ENCODE data around the gene NR1H4. TPM values are rescaled to one million over a fixed set of nuclear protein-coding genes. Genes with fewer than 3 reads are reported as not detected.

Gene NR1H4
- total RNA-seq, 2 experiments from 2014 or later = not detected

DNA sequence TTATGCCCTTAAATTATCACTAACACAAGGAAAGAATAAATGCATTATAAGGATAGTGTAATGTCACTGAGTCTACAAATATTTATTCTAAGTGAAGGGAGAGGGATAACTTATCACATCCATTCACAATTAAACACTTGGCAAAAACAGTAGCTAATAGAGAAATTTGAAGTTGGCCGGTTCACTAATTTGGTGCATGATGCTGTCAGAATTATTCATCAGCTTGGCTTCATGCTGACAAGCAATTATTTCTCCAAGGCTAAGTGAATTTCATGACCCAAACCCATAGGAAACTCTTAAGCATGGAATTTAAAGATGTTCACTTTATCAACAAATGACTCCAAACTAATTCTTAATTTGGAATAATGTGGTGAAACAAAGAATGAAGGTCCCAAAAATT is 25.0 kb upstream of the NR1H4 start:
- Mint-ChIP-seq H3K9me3 (no peaks in the 10 kb centered on the region), H3K27me3 (peaks cover 16% of the 10 kb centered on the region), H3K4me3 (no peak overlapping the region), H3K27ac (no peak overlapping the region), H3K36me3 (no peaks in the 10 kb centered on the region), H3K4me1 (ENCODE audit: low read depth) (no peaks in the 10 kb centered on the region)
- intact Hi-C loops (cut with micrococcal nuclease) = no loop called here
- CTCF ChIA-PET = no interaction called here
- POLR2A ChIA-PET = no interaction called here
- no peak for DNase-seq

DNA sequence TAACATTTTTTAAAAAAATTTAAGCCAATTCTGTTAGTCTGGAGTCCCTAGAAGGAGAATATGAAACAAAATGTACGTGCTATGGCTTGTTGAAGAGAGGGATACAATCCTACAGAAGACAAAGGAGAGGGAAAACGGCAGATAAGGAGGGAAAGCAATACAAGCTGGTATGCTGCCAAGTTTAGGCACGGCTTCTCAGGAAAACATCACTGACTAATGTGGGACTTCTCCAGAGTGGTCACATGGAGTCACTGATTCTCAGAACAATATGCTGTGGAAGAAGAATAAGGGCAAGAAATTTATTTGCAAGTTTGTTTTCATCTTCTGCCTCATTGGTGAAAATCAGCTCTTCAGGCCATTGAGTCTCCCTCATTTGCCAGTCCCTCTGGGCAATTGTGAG is 22.9 kb upstream of the NR1H4 start:
- H3K36me3 Mint-ChIP-seq = no peaks in the 10 kb centered on the region
- no peak for DNase-seq
- H3K27ac Mint-ChIP-seq = no peak overlapping the region
- H3K4me1 Mint-ChIP-seq (ENCODE audit: low read depth) = no peaks in the 10 kb centered on the region
- H3K4me3 Mint-ChIP-seq = no peak overlapping the region
- H3K27me3 Mint-ChIP-seq = peaks cover 13% of the 10 kb centered on the region
- intact Hi-C loops (cut with micrococcal nuclease) = no loop called here
- ChIA-PET CTCF (no interaction called here), POLR2A (no interaction called here)
- no peaks in the 10 kb centered on the region for H3K9me3 Mint-ChIP-seq

DNA sequence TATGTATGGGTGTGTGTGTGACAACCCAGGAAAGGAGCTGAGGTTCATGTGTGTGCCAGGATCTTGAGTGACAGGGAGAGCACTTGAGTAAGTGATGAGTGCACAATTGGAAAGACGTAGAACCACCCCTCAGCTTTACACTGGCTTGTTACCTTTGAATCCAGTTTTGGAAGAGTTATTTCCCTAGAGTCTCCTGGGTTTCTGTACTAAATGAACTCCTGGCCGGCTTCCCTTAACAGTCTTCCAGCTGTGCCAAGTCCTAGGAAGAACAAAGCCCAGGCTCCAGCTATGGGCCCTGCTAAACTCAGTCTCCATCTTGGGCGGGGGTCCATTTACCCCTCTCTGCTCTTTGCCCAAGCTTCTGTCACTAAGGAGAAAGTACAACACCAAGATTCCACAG is 19.7 kb upstream of the NR1H4 start:
- intact Hi-C loops (cut with micrococcal nuclease) = no loop called here
- ChIA-PET POLR2A (no interaction called here), CTCF (no interaction called here)
- Mint-ChIP-seq H3K27ac (no peak overlapping the region), H3K27me3 (peaks cover 10% of the 10 kb centered on the region), H3K9me3 (no peaks in the 10 kb centered on the region), H3K36me3 (no peaks in the 10 kb centered on the region), H3K4me3 (no peak overlapping the region), H3K4me1 (ENCODE audit: low read depth) (no peaks in the 10 kb centered on the region)
- DNase-seq = no peak

DNA sequence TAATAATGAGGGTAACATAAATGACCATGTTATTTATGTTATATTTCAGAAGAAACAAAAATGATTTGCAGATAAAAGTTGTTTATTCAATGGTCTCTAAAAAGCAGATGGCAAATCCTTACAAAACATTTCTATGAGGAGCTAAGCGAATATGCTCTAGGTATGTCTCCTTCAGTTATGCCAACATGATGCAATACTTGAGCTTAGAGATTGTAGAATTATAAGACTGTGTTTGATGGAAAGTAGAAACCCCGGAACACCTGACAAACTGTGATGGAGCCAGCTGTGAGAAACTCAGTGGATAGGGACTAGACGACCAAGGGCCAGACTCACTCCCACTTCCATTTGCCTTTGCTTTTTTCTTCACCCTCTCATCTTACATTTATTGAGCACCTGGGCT is 17.8 kb upstream of the NR1H4 start:
- ChIA-PET CTCF (no interaction called here), POLR2A (no interaction called here)
- Mint-ChIP-seq H3K36me3 (no peaks in the 10 kb centered on the region), H3K27me3 (peaks cover 5% of the 10 kb centered on the region), H3K4me3 (no peak overlapping the region), H3K9me3 (no peaks in the 10 kb centered on the region), H3K4me1 (ENCODE audit: low read depth) (no peaks in the 10 kb centered on the region), H3K27ac (no peak overlapping the region)
- DNase-seq = no peak
- intact Hi-C loops (cut with micrococcal nuclease) = no loop called here

DNA sequence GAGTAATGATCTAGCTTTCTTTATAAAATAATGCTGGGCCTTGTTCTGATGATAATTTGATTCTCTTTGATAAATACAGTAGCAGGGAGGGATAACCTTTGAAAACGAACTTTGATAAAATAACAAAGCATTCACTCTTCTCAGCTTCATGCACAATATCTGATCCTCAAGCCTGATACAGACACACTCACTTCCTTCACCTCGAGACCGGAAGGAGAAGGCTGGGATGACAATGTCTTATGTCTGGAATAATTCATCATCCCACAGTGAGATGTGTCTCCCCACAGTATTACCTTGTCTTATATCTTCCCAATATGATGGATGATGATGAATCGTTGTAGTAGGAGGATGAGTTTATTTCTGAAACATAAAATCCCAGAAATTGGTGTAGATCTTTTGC is 15.5 kb upstream of the NR1H4 start:
- intact Hi-C loops (cut with micrococcal nuclease) = no loop called here
- Mint-ChIP-seq H3K4me1 (ENCODE audit: low read depth) (no peaks in the 10 kb centered on the region), H3K27me3 (no peaks in the 10 kb centered on the region), H3K27ac (no peak overlapping the region), H3K36me3 (no peaks in the 10 kb centered on the region), H3K9me3 (no peaks in the 10 kb centered on the region), H3K4me3 (no peak overlapping the region)
- ChIA-PET CTCF (no interaction called here), POLR2A (no interaction called here)
- DNase-seq = no peak

DNA sequence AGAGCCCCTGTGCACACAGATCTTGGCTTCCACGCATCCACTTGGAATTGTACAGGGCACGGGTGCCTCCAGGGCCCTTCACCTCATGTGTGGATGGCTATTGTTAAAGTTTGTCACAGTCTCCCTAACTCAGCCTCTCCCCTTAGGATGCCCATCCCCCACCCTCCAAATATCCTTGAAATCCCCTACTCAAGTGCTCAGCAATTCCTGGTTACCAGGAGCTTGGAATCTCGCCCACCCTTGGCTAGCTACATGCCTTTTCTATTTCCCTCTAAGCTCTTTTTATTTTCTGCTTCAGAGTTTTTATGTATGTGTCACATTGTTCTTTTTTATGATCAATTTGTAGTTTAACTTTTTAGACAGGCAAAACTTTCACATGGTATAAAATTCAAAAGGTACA is 13.0 kb upstream of the NR1H4 start:
- no peak for DNase-seq
- Mint-ChIP-seq H3K27me3 (no peaks in the 10 kb centered on the region), H3K36me3 (no peaks in the 10 kb centered on the region), H3K9me3 (no peaks in the 10 kb centered on the region), H3K4me3 (no peak overlapping the region), H3K4me1 (ENCODE audit: low read depth) (no peaks in the 10 kb centered on the region), H3K27ac (no peak overlapping the region)
- ChIA-PET CTCF (interaction anchor here (1.4 kb wide), 1 partner anchor 56 kb away, joined by 3 read pairs; no protein-coding TSS in a partner anchor), POLR2A (no interaction called here)
- intact Hi-C loops (cut with micrococcal nuclease) = no loop called here

DNA sequence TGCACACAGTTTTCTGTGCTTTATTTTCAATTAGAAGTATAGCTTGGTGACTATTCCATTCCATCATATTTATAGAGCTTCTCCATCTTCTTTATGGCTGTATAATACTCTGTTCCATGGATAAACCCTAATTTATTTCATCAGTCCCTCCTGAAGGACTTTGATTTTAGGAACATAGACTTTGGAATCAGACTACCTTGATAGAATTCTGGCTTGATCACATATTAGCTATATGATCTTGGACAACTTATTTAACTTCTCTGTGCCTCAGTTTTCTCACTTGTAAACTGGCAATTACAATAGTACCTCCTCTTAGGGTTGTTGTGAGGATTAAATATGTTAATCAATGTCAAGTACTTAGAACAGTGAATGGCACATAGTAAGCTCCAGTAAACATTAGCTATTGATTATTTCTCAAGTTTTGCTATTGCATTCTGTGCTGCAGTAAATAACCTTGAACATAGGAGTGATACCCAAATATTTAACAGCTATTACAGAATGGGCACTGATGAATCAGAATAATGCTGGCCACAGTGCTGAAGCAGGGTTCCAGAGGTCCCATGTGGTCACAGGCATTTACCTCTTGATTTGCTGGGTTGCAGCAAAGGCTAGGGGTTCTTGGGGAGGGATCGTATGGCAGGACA is 12.2 kb upstream of the NR1H4 start:
- intact Hi-C loops (cut with micrococcal nuclease) = no loop called here
- ChIA-PET CTCF (interaction anchor here (1.4 kb wide), 1 partner anchor 57 kb away, joined by 3 read pairs; no protein-coding TSS in a partner anchor), POLR2A (no interaction called here)
- Mint-ChIP-seq H3K9me3 (no peaks in the 10 kb centered on the region), H3K4me1 (ENCODE audit: low read depth) (no peaks in the 10 kb centered on the region), H3K27me3 (no peaks in the 10 kb centered on the region), H3K27ac (no peak overlapping the region), H3K4me3 (no peak overlapping the region), H3K36me3 (no peaks in the 10 kb centered on the region)
- no peak for DNase-seq

DNA sequence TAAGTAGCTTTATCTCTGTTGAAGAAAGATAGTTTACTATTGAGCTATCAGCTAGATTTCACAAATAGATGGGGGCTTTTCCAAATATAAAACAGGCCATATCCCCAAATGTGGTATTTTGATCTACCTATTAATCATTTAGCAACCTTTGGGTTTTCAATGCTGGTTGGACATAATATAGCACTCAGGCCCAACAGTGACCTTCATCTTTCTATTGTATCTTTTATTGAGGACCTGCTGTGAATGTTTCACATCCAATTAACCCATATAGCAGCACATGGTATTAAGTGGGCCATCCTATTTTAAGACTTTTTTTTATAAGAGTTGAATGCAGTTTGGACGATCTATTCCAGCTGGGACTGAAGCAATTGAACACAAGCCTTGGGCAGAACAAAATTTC is 10.0 kb upstream of the NR1H4 start:
- Mint-ChIP-seq H3K27me3 (no peaks in the 10 kb centered on the region), H3K4me3 (no peak overlapping the region), H3K27ac (no peak overlapping the region), H3K4me1 (ENCODE audit: low read depth) (no peaks in the 10 kb centered on the region), H3K9me3 (no peaks in the 10 kb centered on the region), H3K36me3 (no peaks in the 10 kb centered on the region)
- CTCF ChIA-PET = no interaction called here
- POLR2A ChIA-PET = no interaction called here
- no peak for DNase-seq
- intact Hi-C loops (cut with micrococcal nuclease) = no loop called here

DNA sequence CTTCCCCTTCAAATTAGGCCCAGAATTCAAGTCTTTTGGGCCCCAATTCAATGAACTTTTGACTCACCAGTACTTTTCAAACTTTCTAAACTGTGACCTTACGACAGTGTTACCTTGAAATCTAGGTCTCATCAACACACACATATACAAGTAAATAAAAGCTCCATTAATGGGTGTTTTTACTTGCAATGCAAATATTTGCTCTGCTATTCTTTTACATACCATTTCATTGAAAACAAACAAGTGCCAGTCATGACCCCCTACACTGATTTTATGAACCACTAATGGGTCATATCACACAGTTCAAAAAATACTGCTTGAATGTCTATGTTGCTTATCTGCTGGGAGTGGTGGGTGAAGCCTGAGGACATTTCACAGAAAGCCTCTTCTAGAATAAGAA is 9.1 kb upstream of the NR1H4 start:
- ChIA-PET CTCF (no interaction called here), POLR2A (no interaction called here)
- Mint-ChIP-seq H3K9me3 (no peaks in the 10 kb centered on the region), H3K36me3 (no peaks in the 10 kb centered on the region), H3K4me3 (no peak overlapping the region), H3K27me3 (no peaks in the 10 kb centered on the region), H3K27ac (no peak overlapping the region), H3K4me1 (ENCODE audit: low read depth) (no peaks in the 10 kb centered on the region)
- DNase-seq = no peak
- intact Hi-C loops (cut with micrococcal nuclease) = no loop called here

DNA sequence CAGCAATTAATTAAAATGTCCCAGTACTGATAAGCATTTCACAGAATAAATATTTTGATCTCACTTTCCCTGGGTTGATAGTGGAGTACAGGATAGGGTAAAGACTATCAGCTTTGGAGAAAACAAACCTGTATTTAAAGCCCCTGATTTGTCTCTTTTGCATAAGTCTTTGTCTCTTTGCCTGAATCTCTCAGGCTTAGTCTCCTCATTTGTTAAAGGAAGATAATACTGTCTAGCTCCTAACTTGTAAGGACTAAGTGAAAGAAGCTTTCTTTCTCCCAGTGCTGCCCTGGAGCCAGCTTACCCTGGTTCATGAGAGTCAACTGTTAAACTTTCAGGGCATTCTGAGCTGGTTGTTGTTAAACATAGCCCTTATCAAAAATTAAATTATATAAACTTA is 5.5 kb upstream of the NR1H4 start:
- POLR2A ChIA-PET = interaction anchor here (0.5 kb wide), 1 partner anchor 85 kb away, joined by 3 read pairs; no protein-coding TSS in a partner anchor
- H3K4me3 Mint-ChIP-seq = no peak overlapping the region
- intact Hi-C loops (cut with micrococcal nuclease) = no loop called here
- DNase-seq = no peak
- H3K4me1 Mint-ChIP-seq (ENCODE audit: low read depth) = no peaks in the 10 kb centered on the region
- H3K27me3 Mint-ChIP-seq = peaks cover 2% of the 10 kb centered on the region
- no peak overlapping the region for H3K27ac Mint-ChIP-seq
- H3K36me3 Mint-ChIP-seq = no peaks in the 10 kb centered on the region
- CTCF ChIA-PET = no interaction called here
- H3K9me3 Mint-ChIP-seq = no peaks in the 10 kb centered on the region

DNA sequence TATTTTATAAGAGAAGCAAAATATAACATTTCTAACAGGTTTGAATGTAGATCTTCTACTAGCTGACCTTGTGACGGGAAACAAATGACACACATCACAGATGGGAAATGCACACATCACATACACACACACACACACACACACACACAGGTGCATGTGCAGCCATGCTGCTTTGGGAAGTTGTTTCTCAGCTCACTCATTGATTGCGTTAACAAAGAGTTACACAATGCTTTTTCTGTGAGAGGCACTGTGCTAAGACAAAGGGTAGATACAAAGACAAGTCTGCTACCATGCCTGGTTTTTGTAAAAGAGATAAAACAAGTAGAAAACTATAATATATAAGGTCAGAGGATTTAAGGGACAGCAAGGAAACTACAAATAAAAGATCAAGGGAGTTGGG is 1.3 kb upstream of the NR1H4 start:
- no peaks in the 10 kb centered on the region for H3K4me1 Mint-ChIP-seq (ENCODE audit: low read depth)
- CTCF ChIA-PET = no interaction called here
- POLR2A ChIA-PET = no interaction called here
- no peaks in the 10 kb centered on the region for H3K9me3 Mint-ChIP-seq
- no peak overlapping the region for H3K27ac Mint-ChIP-seq
- no peak for DNase-seq
- H3K36me3 Mint-ChIP-seq = no peaks in the 10 kb centered on the region
- peaks cover 5% of the 10 kb centered on the region for H3K27me3 Mint-ChIP-seq
- no peak overlapping the region for H3K4me3 Mint-ChIP-seq
- intact Hi-C loops (cut with micrococcal nuclease) = no loop called here

DNA sequence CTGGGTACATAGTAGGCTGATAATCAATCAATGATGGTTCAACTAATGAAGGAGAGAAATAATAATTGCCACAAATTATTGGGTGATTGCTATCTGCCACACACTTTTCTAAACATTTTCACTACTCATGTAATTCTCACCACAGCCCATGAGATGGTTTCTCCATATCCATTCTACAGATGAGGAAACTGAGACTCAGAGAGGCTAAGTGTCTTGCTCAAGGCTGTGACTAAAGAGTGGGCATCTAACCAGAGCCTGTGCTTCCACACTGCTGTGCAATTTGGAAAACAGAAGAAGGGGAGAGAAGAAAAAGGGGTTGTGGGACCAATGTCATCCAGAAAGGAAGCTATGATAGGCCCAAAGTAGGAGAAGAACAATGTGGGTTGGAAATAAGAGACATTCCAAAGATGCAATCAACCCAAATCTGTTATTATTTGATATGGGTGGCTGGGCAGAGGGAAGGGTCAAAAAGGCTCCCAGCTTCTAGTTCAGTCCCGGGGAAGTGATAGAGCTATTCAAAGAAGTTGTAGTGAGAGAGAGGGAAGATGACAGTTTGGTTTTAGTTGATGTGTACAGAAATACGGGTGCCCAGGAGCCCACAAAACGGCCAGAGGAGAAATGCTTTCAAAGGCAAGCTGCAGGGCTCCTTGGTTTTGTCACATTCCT is 483 bp upstream of the NR1H4 start:
- ChIA-PET POLR2A (no interaction called here), CTCF (no interaction called here)
- Mint-ChIP-seq H3K36me3 (no peaks in the 10 kb centered on the region), H3K4me1 (ENCODE audit: low read depth) (no peaks in the 10 kb centered on the region), H3K9me3 (no peaks in the 10 kb centered on the region), H3K27ac (no peak overlapping the region), H3K27me3 (peaks cover 5% of the 10 kb centered on the region), H3K4me3 (no peak overlapping the region)
- intact Hi-C loops (cut with micrococcal nuclease) = no loop called here
- no peak for DNase-seq

DNA sequence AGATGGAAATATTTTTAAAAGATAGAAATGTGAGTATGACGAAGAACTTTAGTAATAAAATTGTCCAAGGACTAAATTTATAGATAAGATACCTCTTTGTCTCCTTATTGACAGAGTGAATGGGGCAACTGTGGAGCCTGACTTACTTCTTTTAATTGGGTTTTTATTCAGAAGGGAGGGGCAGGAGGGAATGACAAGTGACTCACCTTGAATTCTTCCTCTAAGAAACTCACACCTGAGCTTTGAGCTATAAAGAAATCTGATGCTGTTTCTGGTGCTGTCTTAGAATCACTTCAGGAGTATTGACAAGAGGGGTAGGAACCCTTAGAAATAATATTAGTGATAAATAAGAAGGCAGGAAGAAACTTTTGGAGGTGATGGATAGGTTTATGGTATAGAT is 951 bp downstream of the NR1H4 start:
- CTCF ChIA-PET = no interaction called here
- intact Hi-C loops (cut with micrococcal nuclease) = no loop called here
- Mint-ChIP-seq H3K9me3 (no peaks in the 10 kb centered on the region), H3K4me3 (no peak overlapping the region), H3K27ac (no peak overlapping the region), H3K36me3 (no peaks in the 10 kb centered on the region), H3K27me3 (peaks cover 5% of the 10 kb centered on the region), H3K4me1 (ENCODE audit: low read depth) (no peaks in the 10 kb centered on the region)
- DNase-seq = no peak
- POLR2A ChIA-PET = interaction anchor here (0.7 kb wide), 1 partner anchor 694 kb away, joined by 3 read pairs; no protein-coding TSS in a partner anchor
